NK-92 treated with Interleukin-12 subunit alpha and Interleukin-12 subunit beta, amount 100 ng/mL, for 24 hours (cell line): ENCODE data around the gene CH25H.
"Not testable (repeated sequence)": the region's sequence is repeated elsewhere in the genome, so short reads cannot be mapped to it uniquely, and the experiment has no call there.

ENCODE experiments used
- DNase-seq: peaks from one replicate; lab custom pipeline; 2025; lab: John Stamatoyannopoulos, UW

Gene CH25H, protein sequence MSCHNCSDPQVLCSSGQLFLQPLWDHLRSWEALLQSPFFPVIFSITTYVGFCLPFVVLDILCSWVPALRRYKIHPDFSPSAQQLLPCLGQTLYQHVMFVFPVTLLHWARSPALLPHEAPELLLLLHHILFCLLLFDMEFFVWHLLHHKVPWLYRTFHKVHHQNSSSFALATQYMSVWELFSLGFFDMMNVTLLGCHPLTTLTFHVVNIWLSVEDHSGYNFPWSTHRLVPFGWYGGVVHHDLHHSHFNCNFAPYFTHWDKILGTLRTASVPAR

GRCh38 chr10:89207181-89207800 is at the start of gene CH25H:
Gene CH25H, minus strand, starts transcription at chr10:89207317. Its CDS starts 25 bp downstream, at chr10:89207292.
- DNase-seq, result no peak

DNA sequence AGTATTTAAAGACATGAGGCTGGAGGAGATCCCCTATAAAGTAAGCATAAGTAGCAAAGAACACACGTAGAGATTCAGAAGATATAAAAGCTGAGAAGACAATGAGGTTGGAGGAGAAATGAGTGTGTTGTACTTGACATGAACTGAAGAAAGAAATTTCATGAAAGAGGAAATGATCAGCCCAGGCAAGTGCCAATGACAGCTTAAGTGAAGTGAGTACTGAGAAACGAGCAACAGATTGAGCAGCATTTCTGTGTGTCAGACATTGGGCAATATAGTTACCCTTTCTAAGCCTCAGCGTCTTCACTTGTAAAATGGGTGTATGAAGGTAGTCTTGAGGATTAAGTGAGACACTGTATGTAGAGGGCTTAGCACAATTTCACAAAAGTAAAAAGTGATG is 49.2 kb upstream of the CH25H start:
- no peak for DNase-seq

DNA sequence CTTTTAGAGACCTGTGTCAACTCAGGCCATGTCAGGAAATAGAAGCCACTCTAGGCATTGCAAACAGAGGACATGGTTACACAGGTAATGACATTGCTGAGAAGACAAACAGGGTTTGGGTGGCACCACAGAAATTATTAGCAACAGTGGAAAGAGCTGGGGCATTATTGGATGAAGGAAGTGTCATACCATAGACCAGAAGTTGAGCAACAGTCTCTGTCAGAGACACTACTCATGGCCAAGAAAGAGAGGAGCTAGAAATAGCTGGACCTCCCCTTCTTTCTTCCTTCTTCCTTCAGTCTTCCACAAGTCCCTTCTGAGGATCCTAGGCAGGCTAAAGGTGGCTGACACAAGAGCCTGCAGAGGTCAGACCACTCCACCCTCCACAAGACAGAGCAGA is 48.7 kb upstream of the CH25H start:
- DNase-seq, result no peak

- not testable (repeated sequence) for DNase-seq
Observed at GRCh38 chr10:89255091-89255579, 48.0 kb upstream of the CH25H start.

- DNase-seq, result no peak
Observed at GRCh38 chr10:89252225-89252585, 45.1 kb upstream of the CH25H start.

GRCh38 chr10:89251409-89252224 is 44.5 kb upstream of the CH25H start, which contains the start of gene LIPA:
Gene LIPA, minus strand, starts transcription at chr10:89251775. Its CDS starts 4,127 bp downstream, at chr10:89247648.
- DNase-seq, result peak; percentile 96

DNA sequence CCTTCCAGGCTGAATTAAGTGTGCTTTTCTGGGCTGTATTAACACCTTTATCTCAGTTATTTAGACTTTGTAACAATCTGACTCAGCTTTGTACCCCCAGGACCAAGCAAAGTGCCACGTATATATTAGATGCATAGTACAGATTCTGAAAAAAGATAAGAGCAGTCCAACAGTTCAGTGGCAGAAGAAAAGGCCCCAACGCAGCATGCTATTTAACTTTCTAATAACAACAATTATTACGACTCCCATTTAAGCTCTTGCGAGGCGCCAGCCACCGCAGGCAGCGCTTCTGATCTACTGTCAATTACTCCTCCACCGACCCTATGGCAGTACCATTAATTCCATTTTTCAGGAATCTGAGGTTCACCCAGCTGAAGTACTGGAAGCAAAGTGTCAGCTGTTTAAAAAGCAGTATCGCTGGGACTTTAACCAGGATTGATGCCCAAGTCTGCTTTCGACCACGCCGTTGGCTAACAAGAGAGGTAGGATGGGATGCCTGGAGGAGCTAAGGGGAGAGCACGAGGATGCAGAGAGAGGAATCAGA is 43.8 kb upstream of the CH25H start:
- DNase-seq, result no peak

GRCh38 chr10:89248990-89249389 is 41.9 kb upstream of the CH25H start:
- DNase-seq, result no peak

DNA sequence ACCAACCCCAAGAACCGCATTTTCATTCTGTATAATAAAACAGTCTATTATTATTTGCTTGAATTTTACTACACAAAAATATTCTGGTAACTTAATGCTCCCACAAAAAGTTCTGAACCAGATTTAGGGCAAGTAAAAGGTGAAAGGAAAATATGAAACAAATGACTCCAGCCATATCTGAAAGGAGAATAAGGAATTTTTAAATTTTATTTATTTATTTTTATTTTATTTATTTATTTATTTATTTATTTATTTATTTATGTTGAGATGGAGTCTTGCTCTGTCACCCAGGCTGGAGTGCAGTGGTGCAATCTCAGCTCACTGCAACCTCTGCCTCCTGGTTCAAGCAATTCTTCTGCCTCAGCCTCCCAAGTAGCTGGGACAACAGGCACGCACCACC is 40.5 kb upstream of the CH25H start:
- DNase-seq, result not testable (repeated sequence)

GRCh38 chr10:89245802-89246201 is 38.7 kb upstream of the CH25H start:
- DNase-seq, result no peak

GRCh38 chr10:89242840-89243568 is 35.9 kb upstream of the CH25H start:
- no peak for DNase-seq

GRCh38 chr10:89242345-89242684 is 35.2 kb upstream of the CH25H start:
- no peak for DNase-seq

DNA sequence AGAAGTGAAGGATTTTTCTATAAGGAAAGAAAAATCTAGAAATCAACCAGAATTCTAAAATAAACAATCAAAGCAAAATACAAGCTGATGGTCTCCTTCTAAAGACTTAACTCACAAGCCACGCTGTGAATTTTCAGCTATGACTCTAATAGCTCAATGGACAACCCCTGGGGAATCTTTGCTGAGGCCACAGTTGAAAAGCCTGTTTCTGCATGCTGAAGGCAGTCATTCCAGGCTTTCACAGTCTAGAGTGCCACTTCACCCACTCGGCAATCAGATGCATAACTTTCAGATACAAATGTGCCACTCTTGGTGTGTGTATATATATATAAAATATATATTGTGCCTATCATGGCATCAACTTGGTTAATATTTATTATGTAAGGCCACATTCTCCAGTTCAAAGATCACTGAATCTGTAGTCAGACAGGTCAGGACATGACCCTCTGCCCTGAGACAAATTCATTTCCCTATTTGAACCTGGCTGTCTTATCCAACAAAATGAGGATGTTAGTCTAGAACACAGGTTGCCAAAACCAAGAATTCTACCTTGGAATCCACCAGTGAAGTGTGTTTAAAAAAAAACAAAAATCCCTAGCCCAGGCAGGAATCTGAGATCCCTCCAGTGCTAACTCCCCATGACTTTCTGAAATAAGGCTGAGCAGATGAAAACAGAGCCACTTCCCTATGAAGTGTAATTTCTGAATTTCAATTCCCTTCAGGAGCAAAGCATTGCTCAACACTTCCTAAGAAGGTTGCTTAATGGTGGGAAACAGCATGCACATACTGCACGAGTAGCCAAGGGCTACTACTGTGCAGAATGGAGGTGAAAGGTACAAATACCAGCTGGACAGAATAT is 34.6 kb upstream of the CH25H start:
- DNase-seq, result no peak

DNA sequence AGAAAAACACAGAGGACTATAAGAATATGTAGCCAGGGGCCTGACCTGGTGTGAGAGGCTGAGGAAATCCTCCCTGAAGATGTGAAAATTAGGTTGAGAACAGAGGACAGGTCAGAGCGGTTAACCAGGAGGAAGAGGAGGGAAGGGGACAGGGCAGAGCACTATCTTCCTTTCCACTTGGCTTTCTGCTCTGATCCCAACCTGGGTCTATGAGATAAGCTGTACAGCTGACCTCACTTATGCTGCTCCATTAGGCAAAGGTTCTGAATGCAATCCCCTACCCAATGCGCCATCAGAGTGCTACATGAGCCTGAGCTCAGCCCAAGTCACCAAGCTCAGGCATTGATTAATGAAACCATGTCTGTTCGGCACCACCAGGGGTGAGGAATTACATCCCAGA is 33.9 kb upstream of the CH25H start:
- DNase-seq, result no peak

DNA sequence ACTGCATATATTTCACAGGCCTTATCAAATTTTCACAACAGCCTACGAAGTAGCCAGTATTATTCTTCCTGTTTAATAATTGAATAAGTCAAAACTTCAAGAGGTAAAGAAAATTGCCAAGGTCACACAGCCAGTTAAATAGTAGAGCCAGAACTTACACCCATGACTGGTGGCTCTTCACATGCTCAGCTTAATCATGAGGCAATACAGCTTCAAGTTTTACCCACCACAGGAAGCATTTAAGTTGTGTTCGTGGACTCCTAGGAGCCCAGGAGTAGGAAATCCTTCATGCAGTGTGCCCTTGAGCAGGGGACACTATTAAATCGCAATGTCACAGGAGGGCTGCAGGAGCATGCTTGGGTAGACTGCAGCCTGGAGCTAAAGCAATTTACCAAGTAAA is 33.4 kb upstream of the CH25H start:
- DNase-seq, result no peak

GRCh38 chr10:89238956-89239644 is 32.0 kb upstream of the CH25H start:
- DNase-seq, result no peak

DNA sequence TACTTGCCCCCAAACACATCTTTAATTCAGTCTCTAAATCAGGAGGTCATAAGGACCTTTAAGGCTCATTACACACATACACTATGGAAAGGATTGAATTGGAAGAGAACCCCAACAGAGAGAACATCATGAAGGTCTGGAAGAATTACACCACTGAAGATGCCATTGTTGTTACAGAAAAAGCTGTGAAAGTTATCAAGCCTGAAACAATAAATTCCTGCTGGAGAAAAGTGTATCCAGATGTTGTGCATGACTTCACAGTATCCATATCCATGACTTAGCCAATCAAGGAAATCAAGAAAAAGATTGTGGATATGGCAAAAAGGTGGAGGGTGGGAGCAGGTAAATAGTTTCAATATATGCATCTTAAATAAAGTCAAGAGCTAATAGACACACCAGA is 30.7 kb upstream of the CH25H start:
- no peak for DNase-seq

- DNase-seq, result no peak
Observed at GRCh38 chr10:89236226-89236797, 29.2 kb upstream of the CH25H start.

DNA sequence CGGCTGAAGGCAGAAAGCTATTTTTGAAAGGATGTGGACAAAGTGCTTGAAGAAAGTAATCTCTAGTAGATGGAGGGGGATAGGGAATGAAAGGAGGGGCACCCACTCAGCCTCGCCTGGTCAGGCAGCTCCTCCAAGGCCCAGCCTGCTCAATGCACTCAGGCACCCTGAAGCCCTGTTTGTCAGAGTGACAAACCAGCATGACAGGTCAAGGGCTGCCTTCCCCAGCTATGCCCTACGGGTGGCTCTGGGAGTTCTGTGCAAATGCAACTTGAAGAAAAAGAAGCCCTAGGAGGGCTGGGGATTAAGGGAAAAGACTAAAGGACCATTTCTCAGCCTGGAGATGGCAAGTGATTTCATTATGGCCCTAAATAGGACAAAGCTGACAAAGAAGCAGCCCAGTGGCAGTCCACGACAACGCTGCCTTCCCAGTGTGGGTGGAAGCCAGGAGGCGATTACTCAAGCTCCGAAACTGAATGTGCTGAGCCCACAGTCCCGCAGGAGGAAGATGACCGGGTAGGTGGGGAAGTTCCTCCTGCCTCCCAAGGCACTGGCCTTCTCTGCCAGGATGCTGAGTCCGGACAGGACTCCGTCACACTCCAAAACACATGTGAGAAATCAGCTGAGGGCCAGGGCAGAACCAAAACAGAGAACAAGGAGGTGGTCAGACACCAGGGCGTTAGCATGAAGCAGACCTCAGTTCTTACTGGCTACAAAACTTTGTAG is 28.1 kb upstream of the CH25H start:
- no peak for DNase-seq
